ENCODE data around the gene VCL. TPM values are rescaled to one million over a fixed set of nuclear protein-coding genes. Genes with fewer than 3 reads are reported as not detected.

VCL gene
- polyA plus RNA-seq (2012; ENCODE audit: insufficient read depth, insufficient read length, low read depth): 18.8 TPM

DNA sequence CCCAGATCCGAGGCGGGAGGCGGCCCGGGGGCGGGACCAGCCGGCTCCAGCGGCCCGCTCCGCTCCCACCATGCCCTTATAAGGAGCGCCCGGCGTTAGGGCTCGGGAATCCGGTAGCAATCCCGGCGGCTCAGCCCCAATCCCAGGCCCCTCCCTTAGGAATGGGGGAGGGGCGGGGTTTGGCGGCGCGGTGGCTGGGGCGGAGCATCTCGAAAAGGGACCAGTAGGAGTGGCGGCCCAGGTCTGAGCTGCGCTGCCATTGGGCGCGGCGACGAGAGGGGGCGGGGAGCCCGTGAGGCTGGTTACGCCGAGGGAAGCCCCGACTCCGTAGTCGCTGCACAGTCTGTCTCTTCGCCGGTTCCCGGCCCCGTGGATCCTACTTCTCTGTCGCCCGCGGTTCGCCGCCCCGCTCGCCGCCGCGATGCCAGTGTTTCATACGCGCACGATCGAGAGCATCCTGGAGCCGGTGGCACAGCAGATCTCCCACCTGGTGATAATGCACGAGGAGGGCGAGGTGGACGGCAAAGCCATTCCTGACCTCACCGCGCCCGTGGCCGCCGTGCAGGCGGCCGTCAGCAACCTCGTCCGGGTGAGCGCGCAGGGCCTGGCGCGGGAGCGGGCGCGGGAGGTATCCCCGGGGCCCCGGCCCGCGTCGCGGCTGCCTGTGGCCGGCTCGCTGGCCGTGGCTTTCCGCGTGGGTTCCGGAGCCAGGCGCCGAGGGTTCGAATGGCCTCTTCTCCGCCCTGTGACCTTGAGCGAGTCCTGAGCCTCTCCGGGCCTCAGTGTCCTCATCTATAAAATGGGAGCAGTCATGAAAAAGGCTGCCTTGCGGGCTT, at the start of gene VCL:
Gene VCL, plus strand, starts transcription at position 330 of the 836 bp plus-strand sequence. Its CDS starts 92 bp downstream, at position 422.
- no peaks in the 10 kb centered on the region for H3K27me3 ChIP-seq
- TF ChIP-seq CTCF (IDR thresholded peaks at IDR 0.05; ENCODE audit: low read depth, low read length): no peak
- peak; percentile 98 for DNase-seq
- no peaks in the 10 kb centered on the region for H3K4me1 ChIP-seq
- H3K9me3 ChIP-seq: no peaks in the 10 kb centered on the region
- H3K36me3 ChIP-seq: no peaks in the 10 kb centered on the region
- peak within 1 kb of the TSS; percentile 93 for H3K4me3 ChIP-seq (ENCODE audit: low read depth, low read length)

- Histone ChIP-seq H3K9me3 (no peaks in the 10 kb centered on the region; the same call in 1 of the 2 replicates), H3K27me3 (no peaks in the 10 kb centered on the region), H3K4me1 (no peaks in the 10 kb centered on the region), H3K4me3 (ENCODE audit: low read depth, low read length) (no peak overlapping the region), H3K36me3 (no peaks in the 10 kb centered on the region)
- no peak for DNase-seq
- no peak for TF ChIP-seq CTCF (IDR thresholded peaks at IDR 0.05; ENCODE audit: low read depth, low read length)
Measured at GRCh38 chr10:73948947-73949633, 48.8 kb upstream of the VCL start.

DNA sequence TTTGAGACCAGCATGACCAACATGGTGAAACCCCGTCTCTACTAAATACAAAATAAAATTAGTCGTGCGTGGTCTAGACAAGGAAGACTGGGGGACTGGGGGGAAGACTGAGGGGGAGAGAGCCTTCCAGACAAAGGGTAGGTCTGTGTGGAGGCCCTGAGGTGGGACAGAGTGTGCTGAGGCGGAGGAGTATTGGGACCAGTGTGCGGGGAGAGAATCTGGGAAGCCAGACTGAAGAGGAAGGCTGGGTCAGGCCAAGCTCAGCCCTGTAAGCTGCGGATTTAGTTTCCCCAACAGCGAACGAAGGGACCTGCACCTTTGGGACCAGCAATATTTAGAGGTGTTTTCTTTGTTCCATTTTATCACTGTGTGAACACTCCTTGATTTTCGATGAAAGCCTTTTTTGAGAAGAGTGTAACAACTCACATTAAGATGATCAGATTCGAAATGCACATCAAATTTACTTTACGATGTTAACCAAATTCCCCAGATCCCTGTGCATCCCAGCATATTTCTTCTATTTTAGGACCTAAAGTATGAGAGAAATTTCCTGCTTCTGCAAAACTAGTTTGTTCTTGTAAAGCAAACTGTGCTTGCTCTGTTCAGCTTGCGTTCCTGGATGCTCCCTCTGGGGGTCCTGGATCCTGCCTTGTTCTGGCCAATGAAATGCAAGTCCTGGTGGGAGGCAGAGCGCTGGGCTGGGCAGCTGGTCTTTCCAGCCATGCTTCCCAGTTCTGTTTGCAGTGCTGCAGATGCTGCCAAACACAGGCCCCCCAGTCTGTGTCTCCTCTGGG, 47.6 kb upstream of the VCL start:
- Histone ChIP-seq H3K4me3 (ENCODE audit: low read depth, low read length) (no peak overlapping the region), H3K27me3 (no peaks in the 10 kb centered on the region), H3K4me1 (no peaks in the 10 kb centered on the region), H3K9me3 (no peaks in the 10 kb centered on the region), H3K36me3 (no peaks in the 10 kb centered on the region)
- peak; percentile 27 for DNase-seq
- TF ChIP-seq CTCF (IDR thresholded peaks at IDR 0.05; ENCODE audit: low read depth, low read length): no peak

DNA sequence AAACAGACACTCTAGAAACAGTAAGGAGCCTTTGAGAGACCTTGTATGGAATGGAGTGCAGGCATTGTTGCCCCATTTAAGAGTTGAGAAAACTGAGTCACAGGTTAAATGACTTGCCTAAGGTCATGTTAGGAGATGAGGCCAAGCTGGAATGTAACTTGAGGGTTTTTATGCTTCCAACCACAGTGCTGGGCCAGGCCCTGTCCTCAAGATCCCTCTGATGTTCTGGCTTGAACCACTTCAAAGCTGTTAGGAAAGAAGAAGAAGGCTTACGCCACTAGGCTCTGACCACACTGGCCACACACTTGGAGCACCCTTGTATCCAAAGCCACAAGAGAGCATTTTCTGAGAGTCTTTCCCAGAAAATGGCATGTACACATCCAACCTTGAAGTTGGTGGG, 44.3 kb upstream of the VCL start:
- no peak for DNase-seq
- no peak for TF ChIP-seq CTCF (IDR thresholded peaks at IDR 0.05; ENCODE audit: low read depth, low read length)
- Histone ChIP-seq H3K27me3 (no peaks in the 10 kb centered on the region), H3K36me3 (no peaks in the 10 kb centered on the region), H3K4me1 (no peaks in the 10 kb centered on the region), H3K9me3 (no peaks in the 10 kb centered on the region), H3K4me3 (ENCODE audit: low read depth, low read length) (no peak overlapping the region)

GRCh38 chr10:73954737-73955136, 43.2 kb upstream of the VCL start:
- no peaks in the 10 kb centered on the region for H3K9me3 ChIP-seq
- H3K27me3 ChIP-seq: no peaks in the 10 kb centered on the region
- no peak overlapping the region for H3K4me3 ChIP-seq (ENCODE audit: low read depth, low read length)
- no peak for DNase-seq
- H3K4me1 ChIP-seq: no peaks in the 10 kb centered on the region
- H3K36me3 ChIP-seq: no peaks in the 10 kb centered on the region
- no peak for TF ChIP-seq CTCF (IDR thresholded peaks at IDR 0.05; ENCODE audit: low read depth, low read length)

Measured in BE2C (cell line).